ENCODE measurements around the gene TNFRSF14.
"Not testable (repeated sequence)": the region's sequence is repeated elsewhere in the genome, so short reads cannot be mapped to it uniquely, and the experiment has no call there.

Gene TNFRSF14

DNA sequence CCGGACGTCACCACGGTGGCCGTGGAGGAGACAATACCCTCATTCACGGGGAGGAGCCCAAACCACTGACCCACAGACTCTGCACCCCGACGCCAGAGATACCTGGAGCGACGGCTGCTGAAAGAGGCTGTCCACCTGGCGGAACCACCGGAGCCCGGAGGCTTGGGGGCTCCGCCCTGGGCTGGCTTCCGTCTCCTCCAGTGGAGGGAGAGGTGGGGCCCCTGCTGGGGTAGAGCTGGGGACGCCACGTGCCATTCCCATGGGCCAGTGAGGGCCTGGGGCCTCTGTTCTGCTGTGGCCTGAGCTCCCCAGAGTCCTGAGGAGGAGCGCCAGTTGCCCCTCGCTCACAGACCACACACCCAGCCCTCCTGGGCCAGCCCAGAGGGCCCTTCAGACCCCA is 7.0 kb downstream of the TNFRSF14 start:
- no peaks in the 10 kb centered on the region for H3K36me3 ChIP-seq (ENCODE audit: control insufficient read depth, insufficient read depth, low read length)
- no peak overlapping the region for H3K27ac ChIP-seq (ENCODE audit: low read depth, low read length, severe bottlenecking)
- H3K9me3 ChIP-seq (ENCODE audit: control insufficient read depth, low read length) = no peaks in the 10 kb centered on the region
- no peak overlapping the region for H3K4me3 ChIP-seq (ENCODE audit: extremely low read depth, insufficient read depth, low read length, poor library complexity, severe bottlenecking)
- WGBS, 2 experiments (ENCODE audit: insufficient coverage in 2 of 2) = 88 to 92% methylated on average over 10 to 16 of the region's 18 CpGs
- H3K4me1 ChIP-seq (ENCODE audit: control insufficient read depth, insufficient read depth, low read length, poor library complexity, severe bottlenecking) = peaks cover 5% of the 10 kb centered on the region

DNA sequence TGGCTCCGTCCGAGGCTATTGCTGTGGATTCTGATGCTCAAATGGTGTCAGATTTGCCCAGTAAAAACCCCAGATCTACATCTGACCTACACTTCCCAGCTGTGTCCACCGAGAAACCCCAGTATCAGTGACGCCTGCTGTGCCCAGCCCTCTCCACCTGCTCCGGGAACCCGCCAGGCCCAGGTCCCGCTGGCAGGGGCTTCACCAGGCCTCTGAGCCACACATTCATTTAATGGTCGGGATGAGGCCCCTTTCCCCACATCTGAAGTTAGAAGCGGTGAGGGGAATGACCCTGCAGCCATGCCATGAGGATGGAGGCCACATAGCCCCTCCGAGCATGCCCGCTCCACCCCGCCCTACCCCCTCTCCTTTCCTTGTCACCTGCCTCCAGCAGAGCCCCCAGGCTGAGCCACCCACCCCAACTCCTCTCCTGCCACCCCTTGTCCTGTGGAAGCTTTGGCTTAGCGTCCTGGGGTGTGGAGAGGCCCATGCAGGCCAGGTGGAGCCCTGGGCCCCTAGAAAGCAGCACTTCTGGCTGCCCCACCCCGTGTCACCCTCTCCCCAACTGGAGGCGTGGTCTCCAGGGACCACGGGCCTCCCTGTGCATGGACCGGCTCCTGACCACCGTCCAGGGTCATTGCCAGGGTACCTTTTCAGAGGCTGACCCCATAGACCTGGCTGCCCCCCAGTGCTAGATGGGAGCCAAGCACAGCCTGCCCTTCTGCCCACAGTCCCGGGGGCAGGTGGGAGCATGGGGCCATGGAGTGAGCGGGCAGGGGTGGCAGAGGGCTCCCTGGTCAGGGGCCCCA is 8.0 kb downstream of the TNFRSF14 start:
- 85 to 92% methylated on average over 13 to 17 of the region's 20 CpGs for WGBS, 2 experiments (ENCODE audit: insufficient coverage in 2 of 2)
- Histone ChIP-seq H3K4me3 (ENCODE audit: extremely low read depth, insufficient read depth, low read length, poor library complexity, severe bottlenecking) (no peak overlapping the region), H3K27ac (ENCODE audit: low read depth, low read length, severe bottlenecking) (no peak overlapping the region), H3K4me1 (ENCODE audit: control insufficient read depth, insufficient read depth, low read length, poor library complexity, severe bottlenecking) (peaks cover 5% of the 10 kb centered on the region), H3K36me3 (ENCODE audit: control insufficient read depth, insufficient read depth, low read length) (no peaks in the 10 kb centered on the region), H3K9me3 (ENCODE audit: control insufficient read depth, low read length) (no peaks in the 10 kb centered on the region)

GRCh38 chr1:2564815-2565374 is 8.7 kb downstream of the TNFRSF14 start:
- Histone ChIP-seq H3K27ac (ENCODE audit: low read depth, low read length, severe bottlenecking) (no peak overlapping the region), H3K4me3 (ENCODE audit: extremely low read depth, insufficient read depth, low read length, poor library complexity, severe bottlenecking) (no peak overlapping the region)

GRCh38 chr1:2566101-2567045 is 10.2 kb downstream of the TNFRSF14 start:
- no peaks in the 10 kb centered on the region for H3K36me3 ChIP-seq (ENCODE audit: control insufficient read depth, insufficient read depth, low read length)
- no peak overlapping the region for H3K4me3 ChIP-seq (ENCODE audit: extremely low read depth, insufficient read depth, low read length, poor library complexity, severe bottlenecking)
- H3K27ac ChIP-seq (ENCODE audit: low read depth, low read length, severe bottlenecking) = no peak overlapping the region
- peaks cover 5% of the 10 kb centered on the region for H3K4me1 ChIP-seq (ENCODE audit: control insufficient read depth, insufficient read depth, low read length, poor library complexity, severe bottlenecking)
- H3K9me3 ChIP-seq (ENCODE audit: control insufficient read depth, low read length) = no peaks in the 10 kb centered on the region
- WGBS, 2 experiments (ENCODE audit: insufficient coverage in 2 of 2) = 90 to 93% methylated on average over 22 to 30 of the region's 34 CpGs

More at GRCh38 chr1:2564815-2565374, 8.7 kb downstream of the TNFRSF14 start:
- Histone ChIP-seq H3K4me1 (ENCODE audit: control insufficient read depth, insufficient read depth, low read length, poor library complexity, severe bottlenecking) (peaks cover 5% of the 10 kb centered on the region), H3K36me3 (ENCODE audit: control insufficient read depth, insufficient read depth, low read length) (no peaks in the 10 kb centered on the region), H3K9me3 (ENCODE audit: control insufficient read depth, low read length) (no peaks in the 10 kb centered on the region)
- 76 to 84% methylated on average over 11 to 13 of the region's 14 CpGs for WGBS, 2 experiments (ENCODE audit: insufficient coverage in 2 of 2)

GRCh38 chr1:2567083-2567679 is 11.0 kb downstream of the TNFRSF14 start:
- 93 to 96% methylated on average over 9 to 14 of the region's 16 CpGs for WGBS, 2 experiments (ENCODE audit: insufficient coverage in 2 of 2)

DNA sequence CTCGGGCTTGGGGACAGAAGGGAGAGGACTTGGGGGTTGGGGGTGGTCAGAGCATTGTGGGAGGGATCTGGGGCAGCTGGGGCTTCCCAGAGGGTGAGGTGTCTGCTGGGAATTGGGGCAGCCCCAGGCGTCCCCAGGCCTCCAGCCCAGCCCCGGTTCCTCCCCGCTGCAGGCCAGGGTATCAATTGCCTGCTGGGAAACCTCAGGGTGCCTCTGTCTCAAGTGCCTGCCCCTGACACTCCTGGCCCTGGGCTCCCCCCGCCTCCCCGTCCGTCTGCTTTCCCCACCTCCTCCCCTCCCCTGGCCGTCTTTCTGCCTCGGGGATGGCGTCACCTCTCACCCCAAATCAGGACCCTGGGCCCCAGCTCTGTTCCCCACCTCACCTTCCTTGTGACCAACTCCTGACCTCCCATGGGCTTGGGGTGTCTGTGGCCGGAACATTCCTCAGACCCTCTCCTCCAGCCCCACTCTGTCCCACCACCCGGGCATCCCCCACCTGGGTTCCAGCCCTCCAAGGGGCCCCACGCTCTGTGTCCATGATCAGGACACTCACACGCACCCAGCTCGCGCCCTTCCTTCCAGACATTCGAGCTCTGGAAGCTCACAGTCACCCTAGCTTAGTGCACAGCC is 12.1 kb downstream of the TNFRSF14 start:
- not testable (repeated sequence) for H3K27ac ChIP-seq (ENCODE audit: low read depth, low read length, severe bottlenecking); H3K4me1 ChIP-seq (ENCODE audit: control insufficient read depth, insufficient read depth, low read length, poor library complexity, severe bottlenecking); H3K36me3 ChIP-seq (ENCODE audit: control insufficient read depth, insufficient read depth, low read length); H3K9me3 ChIP-seq (ENCODE audit: control insufficient read depth, low read length); H3K4me3 ChIP-seq (ENCODE audit: extremely low read depth, insufficient read depth, low read length, poor library complexity, severe bottlenecking)
- 56 to 79% methylated on average over 2 to 3 of the region's 17 CpGs for WGBS, 2 experiments (ENCODE audit: insufficient coverage in 2 of 2)

More at GRCh38 chr1:2567083-2567679, 11.0 kb downstream of the TNFRSF14 start:
- no peaks in the 10 kb centered on the region for H3K36me3 ChIP-seq (ENCODE audit: control insufficient read depth, insufficient read depth, low read length)
- no peaks in the 10 kb centered on the region for H3K9me3 ChIP-seq (ENCODE audit: control insufficient read depth, low read length)
- no peak overlapping the region for H3K4me3 ChIP-seq (ENCODE audit: extremely low read depth, insufficient read depth, low read length, poor library complexity, severe bottlenecking)
- peaks cover 5% of the 10 kb centered on the region for H3K4me1 ChIP-seq (ENCODE audit: control insufficient read depth, insufficient read depth, low read length, poor library complexity, severe bottlenecking)
- H3K27ac ChIP-seq (ENCODE audit: low read depth, low read length, severe bottlenecking) = no peak overlapping the region

DNA sequence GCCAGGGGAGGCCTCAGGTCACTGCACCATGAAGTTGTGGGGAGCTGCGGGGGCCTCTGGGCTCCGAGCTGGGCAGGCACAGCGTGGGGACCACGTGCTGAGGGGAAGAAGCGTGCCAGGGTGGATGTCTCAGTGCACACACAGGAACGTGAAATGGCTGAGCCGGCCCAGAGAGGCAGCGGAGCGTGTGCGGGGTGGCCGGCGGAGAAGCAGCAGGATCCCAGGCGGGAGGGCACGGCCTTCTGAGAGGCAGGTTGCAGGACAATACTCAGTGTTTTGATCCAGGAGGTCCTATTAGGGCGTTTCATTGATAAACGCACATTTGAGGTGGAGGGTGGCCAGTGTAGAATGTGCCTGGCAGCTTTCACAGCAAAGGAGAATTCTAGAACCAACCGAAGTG is 12.9 kb downstream of the TNFRSF14 start:
- H3K27ac ChIP-seq (ENCODE audit: low read depth, low read length, severe bottlenecking) = no peak overlapping the region
- WGBS, 2 experiments (ENCODE audit: insufficient coverage in 2 of 2) = 92 to 95% methylated on average over 13 to 14 of the region's 17 CpGs
- H3K4me3 ChIP-seq (ENCODE audit: extremely low read depth, insufficient read depth, low read length, poor library complexity, severe bottlenecking) = no peak overlapping the region
- H3K36me3 ChIP-seq (ENCODE audit: control insufficient read depth, insufficient read depth, low read length) = no peaks in the 10 kb centered on the region
- H3K9me3 ChIP-seq (ENCODE audit: control insufficient read depth, low read length) = peaks cover 8% of the 10 kb centered on the region
- peaks cover 5% of the 10 kb centered on the region for H3K4me1 ChIP-seq (ENCODE audit: control insufficient read depth, insufficient read depth, low read length, poor library complexity, severe bottlenecking)

DNA sequence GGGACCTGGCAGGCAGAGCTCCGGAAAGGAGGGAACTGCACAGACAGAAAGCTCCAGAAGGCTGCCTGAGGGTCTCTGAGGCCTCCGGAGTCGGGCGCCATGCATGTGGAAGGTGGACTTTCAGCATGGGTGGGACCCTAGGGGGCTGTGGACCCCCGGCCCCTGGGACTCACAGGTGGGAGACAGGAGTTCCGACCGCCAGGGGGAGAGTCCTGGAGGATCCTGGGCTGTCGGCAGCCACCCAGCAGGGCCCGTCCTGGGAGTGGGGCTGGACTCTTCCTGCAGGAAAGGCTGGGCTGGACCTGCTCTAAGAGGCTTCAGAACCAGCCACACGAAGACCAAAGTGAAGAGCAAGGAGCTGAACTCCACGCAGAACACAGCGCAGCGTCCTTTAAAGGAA is 13.5 kb downstream of the TNFRSF14 start:
- not testable (repeated sequence) for H3K4me1 ChIP-seq (ENCODE audit: control insufficient read depth, insufficient read depth, low read length, poor library complexity, severe bottlenecking); H3K9me3 ChIP-seq (ENCODE audit: control insufficient read depth, low read length)
- WGBS, 2 experiments (ENCODE audit: insufficient coverage in 2 of 2) = 88 to 94% methylated on average over 11 to 12 of the region's 13 CpGs

DNA sequence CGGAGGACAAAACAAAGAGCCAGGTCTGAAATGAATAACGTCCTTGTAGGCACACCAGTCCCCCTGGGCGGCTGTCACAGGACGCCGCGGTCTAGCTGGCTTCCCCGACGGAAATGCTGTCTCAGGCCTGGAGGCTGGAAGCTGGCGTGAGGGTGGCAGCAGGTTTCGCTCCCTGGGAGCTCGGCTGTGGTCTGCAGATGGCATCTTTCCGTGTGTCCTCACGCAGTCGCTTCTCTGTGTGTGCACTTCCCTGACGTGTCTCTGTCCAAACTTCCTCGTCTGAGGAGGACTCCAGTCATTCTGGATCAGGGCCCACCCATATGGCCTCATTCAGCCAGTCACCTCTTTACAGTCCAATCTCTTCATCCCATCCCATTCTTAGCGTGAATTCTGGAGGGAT is 14.2 kb downstream of the TNFRSF14 start:
- H3K4me3 ChIP-seq (ENCODE audit: extremely low read depth, insufficient read depth, low read length, poor library complexity, severe bottlenecking) = no peak overlapping the region
- WGBS, 2 experiments (ENCODE audit: insufficient coverage in 2 of 2) = 94 to 96% methylated on average over 16 to 17 of the region's 17 CpGs
- H3K36me3 ChIP-seq (ENCODE audit: control insufficient read depth, insufficient read depth, low read length) = no peaks in the 10 kb centered on the region
- H3K27ac ChIP-seq (ENCODE audit: low read depth, low read length, severe bottlenecking) = no peak overlapping the region
- H3K4me1 ChIP-seq (ENCODE audit: control insufficient read depth, insufficient read depth, low read length, poor library complexity, severe bottlenecking) = peaks cover 5% of the 10 kb centered on the region
- peaks cover 8% of the 10 kb centered on the region for H3K9me3 ChIP-seq (ENCODE audit: control insufficient read depth, low read length)

More for the DNA sequence above, 13.5 kb downstream of the TNFRSF14 start:
- not testable (repeated sequence) for H3K4me3 ChIP-seq (ENCODE audit: extremely low read depth, insufficient read depth, low read length, poor library complexity, severe bottlenecking); H3K36me3 ChIP-seq (ENCODE audit: control insufficient read depth, insufficient read depth, low read length); H3K27ac ChIP-seq (ENCODE audit: low read depth, low read length, severe bottlenecking)

DNA sequence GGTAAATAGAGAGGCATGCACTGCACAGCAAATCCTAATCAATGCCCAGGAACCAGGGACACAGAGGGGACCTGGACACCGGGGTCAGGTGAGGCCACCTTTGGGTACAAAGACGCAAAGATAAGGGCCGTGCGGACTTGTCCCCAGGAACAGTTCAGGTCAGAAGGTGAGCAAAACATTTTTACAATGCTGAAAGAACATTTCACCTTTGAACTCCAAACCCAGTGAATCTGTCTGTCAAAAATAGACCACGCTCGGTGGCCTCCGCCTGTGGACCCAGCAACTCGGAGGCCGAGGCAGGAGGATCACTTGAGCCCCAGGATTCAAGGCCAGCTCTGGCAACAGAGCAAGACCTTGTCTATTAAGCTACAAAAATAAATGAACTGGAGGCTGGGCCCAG is 15.2 kb downstream of the TNFRSF14 start:
- WGBS, 2 experiments (ENCODE audit: insufficient coverage in 2 of 2) = 96 to 99% methylated on average over 7 to 9 of the region's 9 CpGs
- H3K27ac ChIP-seq (ENCODE audit: low read depth, low read length, severe bottlenecking) = no peak overlapping the region
- H3K4me3 ChIP-seq (ENCODE audit: extremely low read depth, insufficient read depth, low read length, poor library complexity, severe bottlenecking) = no peak overlapping the region
- peaks cover under 1% of the 10 kb centered on the region for H3K4me1 ChIP-seq (ENCODE audit: control insufficient read depth, insufficient read depth, low read length, poor library complexity, severe bottlenecking)
- H3K9me3 ChIP-seq (ENCODE audit: control insufficient read depth, low read length) = peaks cover 8% of the 10 kb centered on the region
- no peaks in the 10 kb centered on the region for H3K36me3 ChIP-seq (ENCODE audit: control insufficient read depth, insufficient read depth, low read length)
